DMS153 treated with DMSO at 0.1 percent for 48 hours (cell line): ENCODE data around the gene RAB26.

Source experiments
- DNase-seq: peaks from one replicate; lab custom pipeline; 2025; ENCODE audit not compliant: unreplicated experiment; lab: John Stamatoyannopoulos, UW

RAB26 gene

GRCh38 chr16:2178321-2179106 is 30.1 kb downstream of the RAB26 start:
- DNase-seq: no peak

GRCh38 chr16:2179107-2179501 is 30.7 kb downstream of the RAB26 start:
- DNase-seq: no peak

- no peak for DNase-seq
Observed at GRCh38 chr16:2179576-2179975, 31.2 kb downstream of the RAB26 start.

- DNase-seq: no peak
Observed at GRCh38 chr16:2180461-2180860, 32.0 kb downstream of the RAB26 start.

GRCh38 chr16:2180962-2181923 is 32.8 kb downstream of the RAB26 start:
- DNase-seq: no peak

GRCh38 chr16:2181952-2182351 is 33.5 kb downstream of the RAB26 start:
- DNase-seq: no peak

- DNase-seq: no peak
Observed at GRCh38 chr16:2183671-2184070, 35.2 kb downstream of the RAB26 start.

- no peak for DNase-seq
Observed at GRCh38 chr16:2184346-2184745, 35.9 kb downstream of the RAB26 start.

- no peak for DNase-seq
Observed at GRCh38 chr16:2184962-2185361, 36.5 kb downstream of the RAB26 start.

GRCh38 chr16:2186064-2186463 is 37.6 kb downstream of the RAB26 start:
- DNase-seq: no peak

- no peak for DNase-seq
Observed at GRCh38 chr16:2186505-2186904, 38.1 kb downstream of the RAB26 start.

GRCh38 chr16:2187212-2187611 is 38.8 kb downstream of the RAB26 start:
- no peak for DNase-seq

GRCh38 chr16:2188395-2188794 is 40.0 kb downstream of the RAB26 start:
- DNase-seq: no peak

- DNase-seq: no peak
Observed at GRCh38 chr16:2189252-2189893, 40.9 kb downstream of the RAB26 start.

GRCh38 chr16:2190002-2190658 is 41.7 kb downstream of the RAB26 start:
- no peak for DNase-seq

GRCh38 chr16:2190659-2191445 is 42.4 kb downstream of the RAB26 start:
- DNase-seq: no peak

- DNase-seq: no peak
Observed at GRCh38 chr16:2191446-2191706, 43.0 kb downstream of the RAB26 start.

GRCh38 chr16:2194166-2194834 is 45.9 kb downstream of the RAB26 start:
- no peak for DNase-seq

- DNase-seq: peak; percentile 32
Observed at GRCh38 chr16:2194852-2195321, 46.5 kb downstream of the RAB26 start.
